ENCODE results near the gene GUCY1A1.
"Not testable (repeated sequence)": the region's sequence is repeated elsewhere in the genome, so short reads cannot be mapped to it uniquely, and the experiment has no call there.

GUCY1A1 gene

DNA sequence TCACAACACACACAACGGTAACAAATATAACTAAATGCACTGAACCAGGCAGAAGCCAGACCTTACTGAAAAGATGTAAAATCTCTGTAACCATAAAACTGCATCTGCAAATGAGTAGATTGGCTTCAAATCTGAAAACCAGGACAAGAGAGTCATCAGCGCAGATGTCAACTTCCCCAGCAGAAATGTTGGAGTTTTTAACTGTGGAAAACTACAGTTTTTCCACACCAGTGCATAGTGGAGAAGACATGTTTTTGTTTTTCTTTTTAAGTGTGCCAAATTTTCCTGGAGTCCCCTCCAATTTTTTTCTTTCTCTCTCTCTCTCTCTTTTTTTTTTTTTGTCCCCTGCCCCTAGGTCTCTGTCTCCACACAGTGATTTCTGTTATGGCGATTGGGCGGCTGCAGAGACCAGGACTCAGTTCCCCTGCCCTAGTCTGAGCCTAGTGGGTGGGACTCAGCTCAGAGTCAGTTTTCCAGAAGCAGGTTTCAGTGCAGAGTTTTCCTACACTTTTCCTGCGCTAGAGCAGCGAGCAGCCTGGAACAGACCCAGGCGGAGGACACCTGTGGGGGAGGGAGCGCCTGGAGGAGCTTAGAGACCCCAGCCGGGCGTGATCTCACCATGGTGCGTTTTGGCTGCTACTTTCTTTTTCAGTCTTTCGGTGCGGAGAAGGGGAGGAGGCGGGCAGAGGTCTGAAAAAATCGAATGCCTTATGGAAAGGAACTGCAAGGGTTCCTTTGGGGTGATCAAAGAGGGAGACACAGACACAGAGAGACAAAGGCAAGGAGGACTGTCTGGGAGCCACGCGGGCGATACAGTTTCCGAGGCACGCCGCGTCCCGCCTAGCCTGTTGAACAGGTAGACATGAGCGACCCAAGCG, at the start of gene GUCY1A1:
GUCY1A1 (plus strand) TSS at position 505 of the 878 bp plus-strand sequence. CDS start 30,020 bp downstream, outside the sequence.
- peak in 7 of 14 donors; percentile 34 to 64 (median 52) for DNase-seq

DNA sequence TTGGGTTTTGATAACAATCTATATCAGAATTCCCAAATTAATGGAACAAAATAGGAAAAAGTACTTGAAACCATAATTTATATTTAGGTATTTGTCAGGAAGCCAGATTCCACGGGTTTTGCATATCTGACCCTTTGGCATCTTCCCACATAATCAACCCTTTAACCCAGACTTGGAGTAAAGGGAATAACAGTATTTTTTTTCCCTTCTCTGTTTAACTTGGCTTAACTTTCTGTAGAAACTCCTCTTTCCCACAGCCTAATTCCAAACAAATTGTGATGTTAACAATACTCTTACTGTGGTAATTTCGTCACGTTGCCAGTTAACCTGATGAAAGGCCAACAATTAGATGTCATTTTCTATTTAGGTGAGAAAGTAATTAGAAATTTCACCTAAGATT, 49.4 kb upstream of the GUCY1A1 start:
- DNase-seq, result no peak

DNA sequence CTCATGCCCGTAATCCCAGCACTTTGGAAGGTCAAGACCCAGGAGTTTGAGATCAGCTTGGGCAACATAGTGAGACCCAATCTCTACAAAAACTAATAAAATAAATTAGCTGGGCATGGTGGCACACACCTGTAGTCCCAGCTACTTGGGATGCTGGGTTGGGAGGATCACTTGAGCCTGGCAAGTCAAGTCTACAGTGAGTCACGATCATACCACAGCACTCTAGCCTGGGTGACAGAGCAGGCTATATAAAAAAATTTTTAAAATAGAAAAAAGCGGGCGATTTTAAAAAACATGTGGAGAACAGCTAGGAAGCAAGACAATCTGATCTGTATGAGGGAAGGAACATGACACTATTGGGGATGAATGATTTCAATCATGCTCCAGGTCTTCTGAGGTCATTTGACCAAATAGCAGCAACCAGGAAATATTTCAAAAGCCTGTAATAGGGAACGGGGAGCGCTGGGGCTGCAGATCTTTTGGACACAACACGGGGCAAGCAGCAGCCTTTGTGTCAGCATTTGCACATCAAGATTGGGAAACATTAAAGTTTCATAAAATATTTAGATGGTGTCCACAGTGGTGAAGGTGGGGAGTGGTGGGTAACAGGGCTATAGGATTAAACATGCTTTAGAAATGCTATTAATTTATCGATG, 48.3 kb upstream of the GUCY1A1 start:
- DNase-seq, result no peak

DNA sequence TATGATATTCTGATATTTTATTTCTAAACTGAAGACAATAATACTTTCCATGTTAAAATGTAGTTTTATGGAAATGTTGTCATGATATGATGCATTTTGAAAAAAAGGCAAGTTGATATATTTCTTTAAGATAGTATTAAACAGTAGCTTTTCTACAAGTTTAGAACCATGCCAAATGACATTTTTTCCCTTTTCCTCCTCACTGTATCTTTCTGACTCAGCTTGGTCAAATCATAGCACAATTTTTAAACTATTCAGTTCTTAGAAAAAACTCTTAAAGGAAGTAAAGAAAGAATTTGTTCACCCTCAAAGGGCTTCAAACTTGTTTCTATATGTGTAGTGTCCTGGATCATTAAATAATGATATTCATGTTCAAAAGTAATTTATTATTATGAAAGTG, 46.0 kb upstream of the GUCY1A1 start:
- no peak for DNase-seq

- no peak for DNase-seq
These were observed 42.2 kb upstream of the GUCY1A1 start for GRCh38 chr4:155624478-155624877.

DNA sequence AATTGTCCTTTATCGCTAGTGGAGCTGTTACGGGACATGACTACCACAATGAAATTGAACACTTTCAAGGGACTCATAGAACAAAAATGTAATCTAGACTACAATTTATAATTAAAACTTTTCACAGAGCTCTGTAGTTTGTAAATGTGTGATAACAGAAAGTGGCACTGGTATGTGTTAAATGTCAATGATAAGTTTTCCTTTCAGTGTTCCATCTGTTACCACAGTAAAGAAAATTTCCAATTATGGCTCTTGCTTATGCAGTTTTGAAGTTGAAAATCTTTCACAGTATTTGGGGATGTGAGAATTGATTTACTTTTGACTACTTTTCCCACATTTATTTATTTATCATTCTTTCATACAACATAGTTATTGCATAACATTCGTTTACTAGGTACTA, 40.1 kb upstream of the GUCY1A1 start:
- no peak for DNase-seq

DNA sequence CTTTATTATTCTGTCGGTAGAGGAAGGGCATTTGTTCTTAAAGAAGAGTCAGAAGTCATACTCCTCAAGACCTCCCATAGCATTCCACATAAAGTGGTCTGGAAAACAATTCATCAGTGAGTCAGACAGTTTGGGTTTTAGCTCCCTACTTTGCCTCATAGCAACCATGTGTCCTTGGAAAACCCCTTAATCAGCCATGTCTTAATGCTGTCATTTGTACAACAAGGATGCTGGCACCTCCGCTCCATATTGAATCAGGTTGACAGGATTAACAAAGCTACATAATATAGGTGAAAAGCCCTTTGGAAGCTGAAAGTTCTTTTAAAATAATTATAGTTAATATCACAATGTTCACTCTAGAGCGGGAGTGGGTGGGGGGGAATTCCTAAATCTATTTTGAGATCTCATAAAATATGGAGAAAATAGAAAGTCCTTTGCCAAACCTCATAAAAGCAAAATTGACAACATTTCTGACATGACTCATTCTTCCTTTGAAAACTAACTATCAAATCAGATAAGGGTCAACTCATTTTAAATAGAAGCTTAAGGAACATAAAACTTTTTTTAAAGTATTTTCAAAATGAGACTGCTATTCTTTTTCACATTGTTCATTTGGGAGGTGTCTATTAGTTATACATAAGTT, 37.3 kb upstream of the GUCY1A1 start:
- no peak for DNase-seq

DNA sequence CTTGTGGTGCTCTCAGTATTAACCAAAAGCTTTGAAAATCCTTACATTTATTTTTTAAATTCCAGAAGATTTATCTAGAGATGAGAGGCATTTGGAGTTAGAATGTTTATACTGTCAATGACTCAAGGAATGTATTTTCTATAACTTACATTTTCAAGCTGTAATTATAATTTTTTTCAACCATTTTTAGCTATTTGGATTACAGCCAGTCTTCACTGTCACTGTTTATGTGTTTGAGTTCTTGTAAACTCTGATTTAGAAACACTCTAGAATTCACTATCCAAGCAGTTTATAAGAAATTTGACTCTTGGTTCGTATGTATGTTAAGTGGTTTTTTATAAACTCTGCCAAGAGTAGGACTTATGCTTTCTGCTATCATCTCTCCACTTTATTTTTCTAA, 36.7 kb upstream of the GUCY1A1 start:
- no peak for DNase-seq

- DNase-seq, result no peak
These were observed 34.3 kb upstream of the GUCY1A1 start for GRCh38 chr4:155632310-155632840.

GRCh38 chr4:155638195-155638965, 28.3 kb upstream of the GUCY1A1 start:
- DNase-seq, result no peak

DNA sequence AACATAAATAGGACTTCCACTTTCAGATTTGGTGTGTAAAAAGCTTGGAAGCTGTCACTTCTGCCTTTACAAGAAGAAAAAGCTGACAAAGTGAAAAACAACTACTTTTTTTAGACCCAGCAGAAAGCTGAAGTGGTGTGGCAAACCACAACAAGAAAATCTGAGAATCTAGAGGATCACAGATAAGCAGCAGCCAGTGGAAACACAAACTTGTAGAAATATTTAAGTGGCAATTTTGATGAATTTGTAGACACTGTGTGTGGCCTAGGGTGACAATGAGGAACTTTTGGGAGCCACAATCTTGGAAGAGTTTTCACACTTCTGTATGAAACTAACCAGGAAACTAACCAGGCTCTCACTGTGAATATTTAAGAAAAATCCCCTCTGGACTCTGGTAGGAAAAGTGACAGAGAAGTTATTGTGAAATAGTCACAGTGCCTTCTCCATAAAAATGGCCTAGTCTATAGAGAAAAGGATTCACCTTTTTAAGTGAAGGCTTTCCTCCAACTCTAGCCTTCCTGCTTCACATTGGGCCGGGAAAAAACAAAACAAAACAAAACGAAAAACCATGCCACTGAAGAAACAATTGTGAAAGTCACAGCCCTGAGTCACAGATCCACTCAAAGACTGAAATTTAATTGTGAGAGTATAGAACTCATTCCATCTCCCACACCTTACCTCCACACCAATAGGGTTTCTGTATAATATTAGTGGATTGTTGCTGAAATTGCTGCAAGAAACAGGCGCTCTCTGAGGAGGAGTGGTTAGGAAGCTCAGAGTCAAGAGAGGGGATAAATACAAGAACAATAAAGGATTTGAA, 26.7 kb upstream of the GUCY1A1 start:
- peak in 1 of 14 donors; percentile 2 for DNase-seq

- no peak for DNase-seq
These were observed 25.9 kb upstream of the GUCY1A1 start for GRCh38 chr4:155640751-155641150.

DNA sequence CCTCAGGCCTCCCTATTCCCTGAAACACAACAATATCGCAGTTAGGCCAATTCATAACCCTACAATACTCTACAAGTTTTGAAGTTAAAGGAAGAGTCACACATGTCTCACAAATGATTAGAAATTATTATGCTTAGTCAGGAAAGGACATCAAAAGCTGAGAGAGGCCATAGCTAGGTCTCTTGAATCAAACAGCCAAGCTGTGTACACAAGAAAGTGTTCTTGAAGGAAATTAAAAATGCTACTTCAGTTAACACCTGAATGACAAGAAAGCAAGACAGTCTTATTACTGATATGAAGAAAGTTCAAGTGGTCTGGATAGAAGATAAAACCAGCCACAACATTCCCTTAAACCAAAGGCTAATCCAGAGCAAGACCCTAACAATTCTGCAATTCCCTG, 23.6 kb upstream of the GUCY1A1 start:
- no peak for DNase-seq

DNA sequence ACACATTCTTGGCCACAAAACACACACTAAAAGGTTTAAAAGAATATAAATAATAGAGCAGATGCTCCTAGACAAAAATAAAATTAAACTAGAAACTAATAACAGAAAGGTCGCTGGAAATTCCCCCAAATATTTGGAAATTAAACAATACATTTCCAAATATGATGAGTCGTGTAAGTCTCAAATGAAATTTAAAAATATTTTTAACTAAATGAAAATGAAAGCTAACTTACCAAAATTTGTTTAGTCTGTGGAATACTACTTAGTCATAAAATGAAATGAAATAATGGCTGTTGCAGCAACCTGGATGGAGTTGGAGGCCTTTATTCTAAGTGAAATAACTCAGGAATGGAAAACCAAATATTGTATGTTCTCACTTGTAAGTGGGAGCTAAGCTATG, 20.6 kb upstream of the GUCY1A1 start:
- DNase-seq, result no peak

- not testable (repeated sequence) for DNase-seq
These were observed 15.9 kb upstream of the GUCY1A1 start for GRCh38 chr4:155650785-155651184.

DNA sequence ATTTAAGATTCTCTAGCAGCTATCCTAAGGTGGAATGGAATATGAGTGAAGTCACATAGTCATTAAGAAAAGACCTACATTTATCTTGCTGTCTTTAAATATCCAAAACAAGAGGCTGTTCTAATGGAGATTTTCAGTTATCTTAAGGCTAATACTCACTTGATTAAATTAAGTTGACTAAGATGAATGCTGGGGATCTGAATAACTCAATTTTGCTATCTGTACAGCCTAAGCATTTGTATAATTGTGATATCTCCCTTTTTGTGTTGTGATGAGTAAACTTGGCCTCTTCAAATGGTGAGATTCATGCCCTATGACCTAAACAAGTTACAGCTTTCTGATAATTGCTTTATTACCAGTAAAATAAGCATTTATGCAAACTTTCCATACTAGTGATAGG, 13.6 kb upstream of the GUCY1A1 start:
- no peak for DNase-seq

- no peak for DNase-seq
These were observed 10.6 kb upstream of the GUCY1A1 start for GRCh38 chr4:155656025-155656424.

DNA sequence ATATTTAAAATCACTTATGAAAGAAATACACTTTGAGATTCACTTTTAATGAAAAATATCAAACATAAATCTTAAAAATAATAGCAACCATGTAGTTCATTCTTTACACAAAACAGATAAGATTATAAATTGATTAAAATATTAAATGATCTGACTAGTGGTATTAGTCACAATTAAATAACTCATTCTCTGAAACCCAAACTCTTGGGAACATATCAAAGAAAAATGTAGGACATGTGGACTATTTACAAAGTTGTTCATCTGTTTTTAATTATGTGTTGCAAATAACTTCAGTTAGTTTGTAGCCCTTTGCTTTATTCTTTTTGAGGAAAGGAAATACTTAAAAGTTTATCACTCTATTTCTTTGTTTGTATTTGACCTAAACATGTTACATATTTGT, 9.5 kb upstream of the GUCY1A1 start:
- no peak for DNase-seq

DNA sequence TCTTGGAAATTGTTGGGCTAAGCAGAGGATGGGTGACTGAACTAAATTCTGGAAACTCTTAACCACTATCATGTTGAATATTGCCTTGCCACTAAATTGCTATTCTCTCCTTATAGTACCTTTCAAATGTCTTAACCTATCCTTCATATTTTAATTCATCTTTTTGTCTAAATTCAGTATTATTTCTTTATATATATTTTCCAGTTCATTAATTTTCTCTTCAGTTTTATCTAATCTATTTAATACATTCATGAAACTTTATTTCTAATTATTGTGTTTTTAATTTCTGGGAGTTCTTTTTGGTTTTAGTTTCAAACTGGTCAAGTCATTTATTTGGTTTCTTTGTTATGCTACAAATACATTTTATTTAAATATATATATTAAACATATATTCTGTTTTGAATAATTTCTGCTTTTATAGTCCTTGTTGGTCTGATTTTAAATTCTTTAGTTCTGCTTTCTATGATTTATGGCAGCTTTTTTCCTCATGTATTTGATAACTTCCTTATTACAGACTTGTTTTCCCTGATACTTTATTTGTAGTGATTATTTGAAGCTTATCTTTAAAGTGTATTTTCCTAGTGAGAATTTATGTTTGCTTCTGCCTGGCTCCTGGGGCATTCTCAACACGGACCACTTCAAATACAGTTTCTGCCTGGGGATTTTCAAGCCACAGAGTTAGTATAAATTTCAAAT, 8.5 kb upstream of the GUCY1A1 start:
- DNase-seq, result no peak

GRCh38 chr4:155658681-155659064, 8.0 kb upstream of the GUCY1A1 start:
- DNase-seq, result no peak

DNA sequence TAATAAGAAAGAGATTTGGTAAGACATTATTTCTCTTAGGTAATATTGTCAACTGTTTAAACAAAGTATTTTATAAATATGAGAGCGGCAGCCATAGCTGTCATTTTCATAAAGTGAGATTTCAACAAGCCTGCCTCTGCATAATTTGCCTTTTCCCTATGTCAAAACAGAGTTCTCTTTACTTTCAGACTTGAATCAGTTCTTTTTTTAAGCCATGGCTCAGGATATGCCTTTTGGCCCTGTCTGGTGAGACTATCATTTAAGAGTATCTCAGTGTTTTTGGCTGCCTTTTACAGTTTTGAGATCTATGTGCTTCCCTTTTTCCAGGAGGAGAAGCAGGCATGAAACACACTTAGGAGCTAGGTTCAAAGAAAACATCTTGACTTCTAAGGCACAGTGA, 7.5 kb upstream of the GUCY1A1 start:
- no peak for DNase-seq
